Stimulated activated CD8-positive, alpha-beta memory T cell treated with anti-CD3 and anti-CD28 coated beads, Interleukin-4, amount 100 ng/mL, for 1 hour (primary cell): ENCODE results near the gene ST6GALNAC6.
"Not testable (repeated sequence)": the region's sequence is repeated elsewhere in the genome, so short reads cannot be mapped to it uniquely, and the experiment has no call there.

ENCODE experiments used
- DNase-seq, 2 donors: peaks; one replicate each; pipeline ENCODE4 v3.0.0-alpha.2; 2020; ENCODE audit warnings: low read depth in 2 of 2, low spot score in 1 of 2

ST6GALNAC6 gene

GRCh38 chr9:127895811-127896210, 3.6 kb downstream of the ST6GALNAC6 start:
- DNase-seq = no peak

DNA sequence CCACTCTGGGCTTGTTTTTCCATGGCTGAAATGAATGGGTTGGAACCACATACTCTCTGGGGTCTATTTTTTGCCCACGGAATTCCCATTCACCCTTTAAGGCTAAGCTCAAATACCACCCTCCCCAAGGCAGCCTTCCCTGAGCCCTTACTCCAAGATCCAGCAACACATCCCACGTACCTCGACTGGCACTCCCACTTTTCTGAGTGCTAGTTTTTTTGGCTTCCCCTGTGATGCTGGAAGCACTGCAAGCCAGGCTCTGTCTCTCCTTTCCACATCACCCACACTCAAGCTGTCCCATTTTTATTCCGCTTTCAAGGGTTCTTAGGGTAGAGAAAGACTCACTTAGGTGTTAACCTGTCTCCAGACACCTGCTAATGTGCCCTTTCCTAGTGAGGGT, 6.0 kb downstream of the ST6GALNAC6 start:
- DNase-seq = no peak

DNA sequence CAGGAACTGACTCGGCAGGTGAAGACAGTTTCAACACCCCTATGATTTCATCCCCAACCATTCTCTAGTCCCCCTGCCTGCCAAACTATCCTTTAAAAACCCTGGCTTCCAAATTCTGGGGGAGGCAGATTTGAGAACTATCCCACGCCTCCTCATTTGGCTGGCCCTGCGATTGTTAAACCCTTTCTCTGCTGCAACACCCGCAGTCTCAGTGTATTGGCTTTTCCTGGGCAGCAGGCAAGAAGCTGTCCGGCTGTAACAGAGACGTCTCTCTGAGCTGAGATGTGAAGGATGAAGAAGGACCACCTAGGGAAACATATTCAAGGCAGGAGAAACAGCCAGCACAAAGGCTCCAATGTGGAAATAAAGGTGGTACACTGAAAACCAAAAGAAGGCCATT, 6.6 kb downstream of the ST6GALNAC6 start:
- no peak for DNase-seq

- no peak for DNase-seq
Observed at GRCh38 chr9:127890053-127890452, 9.3 kb downstream of the ST6GALNAC6 start.

GRCh38 chr9:127887792-127888191, 11.6 kb downstream of the ST6GALNAC6 start:
- DNase-seq = no peak

- no peak for DNase-seq
Observed at GRCh38 chr9:127886401-127886972, 12.9 kb downstream of the ST6GALNAC6 start.

DNA sequence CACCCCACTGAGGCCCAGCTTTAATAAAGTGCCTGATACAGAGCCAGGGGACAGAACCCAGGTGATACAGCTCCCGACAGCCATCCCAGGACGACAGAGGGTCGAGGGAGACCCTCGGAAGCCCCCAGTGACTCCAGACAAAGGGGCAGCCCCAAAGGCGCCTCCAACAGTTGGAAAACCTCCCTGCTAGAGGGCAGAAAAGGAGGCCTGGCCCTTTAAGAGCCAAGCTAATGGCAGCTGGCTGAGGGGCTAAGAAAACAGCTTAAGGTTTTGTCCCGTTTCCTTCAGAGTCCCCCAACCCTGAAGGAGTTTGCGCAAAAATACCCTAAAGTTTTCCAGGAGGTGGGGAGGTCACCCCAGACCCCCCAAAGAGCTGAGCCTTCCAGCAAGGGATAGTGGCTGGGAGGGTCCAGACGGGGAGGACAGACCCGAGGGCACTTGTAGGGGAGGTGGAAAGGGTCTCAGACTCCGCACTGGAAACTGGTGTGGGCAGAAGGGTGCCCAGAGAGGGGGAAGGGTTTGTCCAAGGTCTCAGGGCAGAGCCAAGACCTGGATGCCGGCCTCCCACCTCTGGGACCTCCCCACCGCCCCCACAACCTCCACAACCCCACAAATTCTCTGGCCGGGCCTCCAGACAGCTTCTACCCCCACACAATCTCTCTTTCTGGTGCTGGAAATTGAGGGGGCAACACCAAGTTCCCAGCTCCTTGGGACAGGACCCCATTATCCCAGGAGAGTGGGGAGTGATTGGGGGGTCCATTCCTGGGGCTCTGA, 13.7 kb downstream of the ST6GALNAC6 start:
- no peak for DNase-seq

GRCh38 chr9:127884976-127885490, 14.4 kb downstream of the ST6GALNAC6 start:
- no peak for DNase-seq

DNA sequence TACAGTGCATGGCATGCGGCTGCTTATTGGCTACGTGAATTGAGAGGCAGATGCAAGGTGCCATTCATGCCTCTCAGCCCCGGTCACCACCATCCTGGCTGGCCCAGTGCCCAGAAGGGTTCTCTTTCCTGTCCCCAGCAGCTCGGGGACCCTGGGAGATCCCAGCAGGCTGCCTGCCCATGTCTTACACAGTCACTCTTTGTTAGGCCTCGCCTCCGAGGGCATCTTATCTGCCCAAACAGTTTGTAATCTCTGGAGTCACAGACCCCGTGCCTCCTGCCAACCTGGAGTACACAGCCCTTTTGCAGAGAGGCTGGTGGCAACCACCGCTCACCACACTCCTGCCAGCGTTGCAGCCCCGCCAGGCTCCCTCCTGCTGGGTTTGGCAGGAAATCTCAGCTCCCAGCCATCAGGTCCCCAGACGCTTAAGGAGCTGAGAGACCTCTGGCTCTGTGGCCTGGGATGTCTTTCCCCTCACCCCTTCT, 14.9 kb downstream of the ST6GALNAC6 start:
- DNase-seq = no peak

DNA sequence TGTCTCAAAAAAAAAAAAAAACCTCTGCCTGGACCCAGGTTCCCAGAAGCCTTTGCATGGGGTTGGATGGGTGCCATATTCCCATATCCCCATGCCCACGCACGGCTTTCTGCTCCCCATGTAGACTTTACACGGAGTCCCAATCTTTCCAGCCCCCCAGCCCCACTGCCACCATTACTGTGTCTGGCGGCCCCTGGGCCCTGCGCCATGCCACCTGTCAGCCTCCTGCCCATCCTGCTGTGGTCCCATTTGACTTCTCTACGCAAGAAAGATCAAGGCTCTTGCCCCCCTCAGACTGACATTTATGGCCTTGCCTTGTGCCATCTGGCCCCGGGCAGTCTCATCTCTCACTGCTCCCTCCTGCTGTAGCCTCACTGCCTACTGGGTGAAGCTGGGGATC, 15.4 kb downstream of the ST6GALNAC6 start:
- DNase-seq = no peak

DNA sequence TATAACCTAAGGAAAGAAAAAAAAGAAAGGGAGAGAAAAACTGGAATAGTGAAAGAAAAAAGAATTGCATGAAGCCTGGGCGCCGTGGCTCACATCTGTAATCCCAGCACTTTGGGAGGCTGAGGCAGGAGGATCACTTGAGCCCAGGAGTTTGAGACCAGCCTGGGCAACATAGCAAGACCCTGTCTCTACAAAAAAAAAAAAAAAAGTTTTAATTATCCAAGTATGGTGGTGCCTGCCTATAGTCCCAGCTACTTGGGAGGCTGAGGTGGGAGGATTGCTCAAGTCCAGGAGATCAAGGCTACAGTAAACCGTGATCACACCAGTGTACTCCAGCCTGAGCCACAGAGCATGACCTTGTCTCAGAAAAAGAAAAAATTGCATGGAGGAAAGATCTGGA, 17.7 kb downstream of the ST6GALNAC6 start:
- DNase-seq = not testable (repeated sequence)

DNA sequence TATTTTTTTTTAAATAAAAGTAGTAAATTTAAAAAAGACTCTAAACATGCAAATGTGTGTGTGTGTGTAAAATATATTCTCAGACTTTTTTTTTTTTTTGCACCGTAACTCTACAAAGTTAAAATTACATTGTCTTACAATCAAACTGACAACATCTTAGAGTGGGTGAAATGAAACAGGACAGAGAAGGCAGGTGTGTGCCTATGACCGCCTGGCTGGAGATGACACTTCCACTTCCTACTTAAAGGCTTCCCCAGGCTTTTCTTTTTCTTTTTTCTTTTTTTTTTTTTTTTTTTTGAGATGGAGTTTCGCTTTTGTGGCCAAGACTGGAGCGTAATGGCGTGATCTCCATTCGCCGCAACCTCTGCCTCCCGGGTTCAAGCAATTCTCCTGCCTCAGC, 19.3 kb downstream of the ST6GALNAC6 start:
- no peak for DNase-seq

DNA sequence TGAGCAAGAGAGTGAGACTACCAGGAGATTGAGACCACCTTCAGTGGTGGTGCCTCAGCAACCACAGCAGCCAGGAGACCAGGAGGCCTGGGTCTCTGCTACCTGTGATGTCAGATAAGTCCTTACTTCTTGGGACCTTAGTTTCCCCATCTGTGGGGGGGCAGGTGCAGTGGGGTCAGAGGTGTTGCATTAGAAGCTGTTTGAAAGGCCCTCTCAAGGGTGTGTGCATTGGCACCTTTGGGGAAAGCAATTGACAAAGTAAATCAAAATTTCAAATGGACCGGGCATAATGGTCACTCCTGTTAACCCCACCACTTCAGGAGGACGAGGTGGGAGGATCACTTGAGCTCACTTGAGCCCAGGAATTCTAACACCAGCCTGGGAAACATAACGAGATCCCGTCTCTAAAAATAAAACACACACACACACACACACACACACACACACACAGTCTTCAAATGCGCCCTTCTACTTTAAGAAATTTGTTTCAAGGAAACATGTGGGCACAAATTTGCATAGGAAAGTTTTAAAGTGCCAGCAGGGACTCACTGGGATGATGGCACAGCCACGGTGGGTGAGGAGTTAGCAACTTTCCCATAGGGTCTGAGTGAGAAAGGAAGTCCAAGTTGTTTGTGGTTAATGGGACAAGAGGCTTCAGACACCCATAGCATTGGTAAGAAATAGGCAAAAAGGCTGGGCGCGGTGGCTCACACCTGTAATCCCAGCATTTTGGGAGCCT, 20.6 kb downstream of the ST6GALNAC6 start:
- no peak for DNase-seq

GRCh38 chr9:127878001-127878651, 21.3 kb downstream of the ST6GALNAC6 start:
- no peak for DNase-seq

- no peak for DNase-seq
Observed at GRCh38 chr9:127877566-127877998, 21.8 kb downstream of the ST6GALNAC6 start, which contains the start of gene AK1. AK1 (minus strand) TSS chr9:127877675; CDS start chr9:127874617, 3,058 bp downstream.

- no peak for DNase-seq
Observed at GRCh38 chr9:127876764-127877562, 22.4 kb downstream of the ST6GALNAC6 start.

GRCh38 chr9:127876026-127876763, 23.2 kb downstream of the ST6GALNAC6 start:
- DNase-seq = no peak

GRCh38 chr9:127875306-127875966, 24.0 kb downstream of the ST6GALNAC6 start:
- DNase-seq = no peak
